ENCODE data around the gene RAB11FIP4.
"Not testable (repeated sequence)": the region's sequence is repeated elsewhere in the genome, so short reads cannot be mapped to it uniquely, and the experiment has no call there.

The RAB11FIP4 gene, protein sequence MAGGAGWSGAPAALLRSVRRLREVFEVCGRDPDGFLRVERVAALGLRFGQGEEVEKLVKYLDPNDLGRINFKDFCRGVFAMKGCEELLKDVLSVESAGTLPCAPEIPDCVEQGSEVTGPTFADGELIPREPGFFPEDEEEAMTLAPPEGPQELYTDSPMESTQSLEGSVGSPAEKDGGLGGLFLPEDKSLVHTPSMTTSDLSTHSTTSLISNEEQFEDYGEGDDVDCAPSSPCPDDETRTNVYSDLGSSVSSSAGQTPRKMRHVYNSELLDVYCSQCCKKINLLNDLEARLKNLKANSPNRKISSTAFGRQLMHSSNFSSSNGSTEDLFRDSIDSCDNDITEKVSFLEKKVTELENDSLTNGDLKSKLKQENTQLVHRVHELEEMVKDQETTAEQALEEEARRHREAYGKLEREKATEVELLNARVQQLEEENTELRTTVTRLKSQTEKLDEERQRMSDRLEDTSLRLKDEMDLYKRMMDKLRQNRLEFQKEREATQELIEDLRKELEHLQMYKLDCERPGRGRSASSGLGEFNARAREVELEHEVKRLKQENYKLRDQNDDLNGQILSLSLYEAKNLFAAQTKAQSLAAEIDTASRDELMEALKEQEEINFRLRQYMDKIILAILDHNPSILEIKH

GRCh38 chr17:31391496-31391949 lies at the start of gene RAB11FIP4:
Gene RAB11FIP4, plus strand, starts transcription at chr17:31391675. Its CDS starts 178 bp downstream, at chr17:31391853.
- no peak for DNase-seq

DNA sequence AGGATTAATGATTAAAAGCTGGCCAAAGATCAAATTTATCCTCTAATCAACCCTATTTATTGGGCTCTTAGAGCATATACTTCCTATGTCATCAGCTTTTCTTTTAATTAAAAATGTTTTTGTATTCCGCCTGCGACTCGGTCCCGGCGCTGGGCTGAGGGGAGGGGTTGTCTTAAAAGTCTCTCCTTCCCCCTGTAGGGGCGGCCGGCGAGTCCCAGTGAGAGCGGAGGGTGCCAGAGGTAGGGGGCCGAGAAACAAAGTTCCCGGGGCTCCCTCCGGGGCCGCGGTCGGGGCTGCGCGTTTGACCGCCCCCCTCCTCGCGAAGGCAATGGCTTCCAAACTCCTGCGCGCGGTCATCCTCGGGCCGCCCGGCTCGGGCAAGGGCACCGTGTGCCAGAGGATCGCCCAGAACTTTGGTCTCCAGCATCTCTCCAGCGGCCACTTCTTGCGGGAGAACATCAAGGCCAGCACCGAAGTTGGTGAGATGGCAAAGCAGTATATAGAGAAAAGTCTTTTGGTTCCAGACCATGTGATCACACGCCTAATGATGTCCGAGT lies 46.2 kb upstream of the RAB11FIP4 start:
- not testable (repeated sequence) for DNase-seq

DNA sequence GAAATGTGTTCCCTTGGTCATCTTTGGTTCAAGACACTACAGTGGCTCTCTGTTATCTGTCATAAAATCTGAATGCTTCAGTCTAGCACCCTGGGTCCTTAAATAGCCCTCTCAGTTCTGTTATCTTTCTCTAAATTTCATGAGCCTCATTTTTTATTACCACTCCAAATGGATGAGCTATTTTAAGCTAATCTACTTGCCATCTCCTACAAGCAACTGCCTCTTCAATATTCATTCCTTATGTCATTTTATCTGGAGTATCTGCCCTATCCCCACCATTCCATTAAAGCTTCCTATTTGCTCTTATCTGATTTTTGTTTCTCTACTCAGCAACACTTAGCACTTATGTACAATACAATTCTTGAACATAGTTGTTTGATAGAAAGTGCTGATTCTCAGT lies 42.0 kb upstream of the RAB11FIP4 start:
- no peak for DNase-seq

DNA sequence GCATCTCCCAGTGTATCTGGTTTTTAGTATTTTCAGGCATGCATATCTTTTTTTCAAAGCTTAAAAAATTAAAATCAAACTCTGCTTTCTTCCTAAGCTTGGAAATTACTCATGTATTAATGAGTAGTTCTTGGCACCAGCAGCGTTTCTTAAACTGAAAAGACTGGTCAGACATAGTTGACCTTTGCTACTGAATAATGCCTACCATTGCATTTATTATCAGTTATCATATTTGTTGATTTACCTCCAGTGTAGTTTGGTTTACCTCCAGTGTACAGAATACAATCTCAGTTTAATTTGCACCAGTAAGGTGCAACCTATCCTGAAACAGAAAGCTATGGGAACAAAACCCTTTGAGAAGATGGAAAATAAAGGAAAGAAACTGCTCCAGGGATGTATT lies 35.5 kb upstream of the RAB11FIP4 start:
- no peak for DNase-seq

GRCh38 chr17:31357091-31357490 lies 34.4 kb upstream of the RAB11FIP4 start:
- DNase-seq = no peak

GRCh38 chr17:31357839-31358394 lies 33.6 kb upstream of the RAB11FIP4 start:
- peak; percentile 43 for DNase-seq

DNA sequence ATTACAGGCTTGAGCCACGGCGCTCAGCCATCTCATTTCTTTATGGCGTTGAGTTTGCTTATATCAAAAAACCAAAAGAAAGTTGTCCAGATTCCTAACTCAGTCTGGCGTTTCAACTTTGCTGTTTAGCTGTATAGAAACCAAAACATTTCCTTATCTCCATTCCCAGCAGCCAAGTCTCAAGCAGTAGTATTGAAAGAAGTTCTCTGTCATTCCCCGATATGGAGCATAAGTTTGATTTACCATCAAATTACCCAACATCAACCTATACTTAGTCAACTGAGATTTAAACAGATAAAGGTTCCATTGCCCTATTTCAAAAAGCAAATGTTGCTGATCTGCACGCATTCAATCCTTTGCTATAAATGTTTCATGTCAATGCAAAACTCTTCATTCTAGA lies 27.5 kb upstream of the RAB11FIP4 start:
- DNase-seq = no peak

DNA sequence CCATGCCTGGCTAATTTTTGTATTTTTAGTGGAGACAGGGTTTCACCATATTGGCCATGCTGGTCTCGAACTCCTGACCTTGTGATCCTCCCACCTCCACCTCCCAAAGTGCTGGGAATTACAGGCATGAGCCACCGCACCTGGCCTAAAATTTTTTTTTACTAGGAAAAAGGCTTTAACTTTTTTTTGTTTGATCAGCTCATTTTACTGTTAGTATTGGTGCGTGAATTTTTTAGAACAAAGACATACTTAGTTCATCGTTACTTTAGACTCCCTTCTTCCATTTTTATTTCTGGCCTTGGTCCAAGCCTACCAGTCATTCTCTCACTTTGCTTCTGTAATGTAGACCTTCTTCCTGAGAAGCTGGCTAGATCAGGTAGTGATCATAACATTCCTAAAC lies 25.4 kb upstream of the RAB11FIP4 start:
- DNase-seq = no peak

DNA sequence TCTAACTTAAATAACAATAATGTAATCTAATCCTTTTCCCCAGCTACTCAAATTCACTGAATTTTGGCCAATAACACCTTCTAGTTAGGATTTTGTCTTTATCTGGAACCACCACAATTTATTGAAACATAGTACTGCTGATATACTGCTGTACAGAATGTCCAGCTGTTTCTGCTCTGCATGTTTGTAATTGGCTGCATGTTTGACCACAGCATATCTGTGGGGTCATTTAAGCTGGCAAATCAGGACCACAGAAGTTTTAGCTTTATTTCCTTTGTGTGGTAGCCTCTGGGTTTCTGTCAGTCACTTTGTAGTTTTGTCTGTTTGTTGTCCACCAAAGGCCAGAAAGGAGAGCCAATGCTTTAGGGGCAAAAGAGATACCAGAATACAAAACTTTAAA lies 22.2 kb upstream of the RAB11FIP4 start:
- DNase-seq = no peak

- no peak for DNase-seq
These were observed 19.9 kb upstream of the RAB11FIP4 start for GRCh38 chr17:31371511-31372097.

- DNase-seq = peak; percentile 41
These were observed 18.1 kb upstream of the RAB11FIP4 start for GRCh38 chr17:31373150-31374093.

GRCh38 chr17:31374094-31374447 lies 17.4 kb upstream of the RAB11FIP4 start:
- no peak for DNase-seq

DNA sequence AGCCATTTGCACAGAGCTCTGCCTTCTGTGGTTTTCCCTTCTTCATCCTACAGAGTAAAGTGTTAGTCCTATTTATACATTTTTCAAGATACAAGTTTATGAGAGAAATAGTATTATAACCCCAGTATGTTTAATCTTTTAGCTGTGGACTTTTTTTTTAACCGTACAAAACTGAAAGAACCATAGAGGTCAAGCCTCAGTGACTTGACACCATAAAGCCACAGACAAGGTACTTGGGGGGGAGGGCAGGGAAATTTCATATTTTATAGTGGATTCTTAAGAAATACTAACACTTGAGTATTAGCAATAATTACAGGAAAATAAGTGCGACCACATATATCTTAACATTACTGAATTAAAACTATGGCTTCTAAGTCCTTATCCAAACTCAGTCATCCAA lies 17.0 kb upstream of the RAB11FIP4 start:
- DNase-seq = no peak

- DNase-seq = no peak
These were observed 12.8 kb upstream of the RAB11FIP4 start for GRCh38 chr17:31378638-31379037.

- DNase-seq = no peak
These were observed 11.8 kb upstream of the RAB11FIP4 start for GRCh38 chr17:31379597-31380205.

- DNase-seq = no peak
These were observed 10.3 kb upstream of the RAB11FIP4 start for GRCh38 chr17:31381165-31381668.

DNA sequence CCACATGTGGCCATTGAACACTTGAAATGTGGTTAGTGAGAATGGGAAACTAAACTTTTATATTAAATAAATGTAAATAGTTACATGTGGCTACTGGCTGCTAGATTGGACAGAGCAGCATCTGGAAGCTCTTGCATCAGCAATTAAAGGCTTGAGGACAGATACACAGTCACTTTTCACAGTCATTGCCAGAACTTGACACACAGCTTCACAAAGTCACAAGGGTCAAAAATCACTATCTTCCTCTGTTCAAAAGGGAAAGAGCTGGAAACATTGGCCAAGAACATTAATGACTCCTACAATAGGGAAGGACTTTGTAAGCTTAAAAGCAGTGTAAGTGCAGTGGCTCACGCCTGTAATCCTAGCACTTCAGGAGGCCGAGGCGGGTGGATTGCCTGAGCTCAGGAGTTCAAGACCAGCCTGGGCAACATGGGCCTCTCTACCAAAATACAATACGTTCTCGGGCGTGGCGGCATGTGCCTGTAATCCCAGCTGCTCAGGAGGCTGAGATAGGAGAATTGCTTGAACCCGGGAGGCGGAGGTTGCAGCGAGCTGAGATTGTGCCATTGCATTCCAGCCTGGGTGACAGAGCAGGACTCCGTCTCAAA lies 8.7 kb upstream of the RAB11FIP4 start:
- not testable (repeated sequence) for DNase-seq

DNA sequence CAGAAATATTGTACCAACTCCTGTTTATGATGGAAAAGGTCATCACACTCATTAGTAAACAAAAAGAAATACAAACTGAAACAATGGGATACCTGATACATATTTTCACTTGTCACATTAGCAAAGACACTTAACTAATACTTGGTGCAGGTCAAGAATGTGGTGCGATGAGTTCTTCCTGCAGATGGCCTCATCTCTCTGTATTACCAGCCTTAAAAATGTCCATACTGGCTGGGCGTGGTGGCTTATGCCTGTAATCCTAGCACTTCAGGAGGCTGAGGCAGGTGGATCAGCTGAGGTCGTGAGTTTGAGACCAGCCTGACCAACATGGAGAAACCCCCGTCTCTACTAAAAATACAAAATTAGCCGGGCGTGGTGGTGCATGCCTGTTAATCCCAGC lies 8.0 kb upstream of the RAB11FIP4 start:
- not testable (repeated sequence) for DNase-seq

GRCh38 chr17:31385428-31386285 lies 5.8 kb upstream of the RAB11FIP4 start:
- no peak for DNase-seq

- no peak for DNase-seq
These were observed 4.9 kb upstream of the RAB11FIP4 start for GRCh38 chr17:31386542-31387075.

Measured in NCI-H2029 treated with DMSO at 0.1 percent for 48 hours (cell line).